Neural crest cell (in vitro differentiated cells): Measurements from ENCODE around the gene MAST4. TPM values are rescaled to one million over a fixed set of nuclear protein-coding genes. Genes with fewer than 3 reads are reported as not detected.

Experiments
- DNase-seq: peaks from one replicate; pipeline ENCODE4 v3.0.0; 2021; ENCODE audit warnings: low read depth, mixed read lengths, low spot score
- H3K27ac Mint-ChIP-seq: one replicate; pipeline ENCODE4 v1.8.0; 2021; ENCODE audit warnings: mild to moderate bottlenecking, mixed read lengths; ENCODE audit not compliant: unreplicated experiment
- H3K27me3 Mint-ChIP-seq: 2 replicates; pipeline ENCODE4 v1.8.0; 2021; ENCODE audit warnings: low read depth, mild to moderate bottlenecking, mixed read lengths
- H3K36me3 Mint-ChIP-seq: 2 replicates; pipeline ENCODE4 v1.8.0; 2021; ENCODE audit warnings: low read depth, mild to moderate bottlenecking, mixed read lengths
- H3K4me1 Mint-ChIP-seq: 2 replicates; pipeline ENCODE4 v1.8.0; 2021; ENCODE audit warnings: mixed read lengths
- H3K4me3 Mint-ChIP-seq: one replicate; pipeline ENCODE4 v1.8.0; 2021; ENCODE audit warnings: mild to moderate bottlenecking, mixed read lengths
- H3K9me3 Mint-ChIP-seq: 2 replicates; pipeline ENCODE4 v1.8.0; 2021; ENCODE audit warnings: mixed read lengths
- CTCF ChIP-seq: fragments of 200-600 bp; sonication (generic); conservative IDR thresholded peaks from 2 replicates; pipeline ENCODE4 v1.5.0; 2021; ENCODE audit warnings: antibody characterized with exemption, mild to moderate bottlenecking
- total RNA-seq: library from RNA; stranded (reverse); gene quantifications from 2 replicates; pipeline ENCODE4 v1.2.1, GENCODE V29; 2021

MAST4 gene
- total RNA-seq, 1 donor from 2014 or later, result 7.3 TPM

- no peak overlapping the region for H3K27ac Mint-ChIP-seq
- H3K4me1 Mint-ChIP-seq, result peaks cover 13% of the 10 kb centered on the region
- no peaks in the 10 kb centered on the region for H3K27me3 Mint-ChIP-seq
- no peak for DNase-seq
- H3K36me3 Mint-ChIP-seq, result no peaks in the 10 kb centered on the region
- peaks cover 6% of the 10 kb centered on the region for H3K9me3 Mint-ChIP-seq
- TF ChIP-seq CTCF, result peak; percentile 22
- H3K4me3 Mint-ChIP-seq, result no peak overlapping the region
These were observed 146.1 kb downstream of the MAST4 start for GRCh38 chr5:66742083-66742895.

- H3K27ac Mint-ChIP-seq, result no peak overlapping the region
- no peak overlapping the region for H3K4me3 Mint-ChIP-seq
- H3K36me3 Mint-ChIP-seq, result no peaks in the 10 kb centered on the region
- no peak for DNase-seq
- H3K4me1 Mint-ChIP-seq, result peaks cover 13% of the 10 kb centered on the region
- H3K9me3 Mint-ChIP-seq, result peaks cover 6% of the 10 kb centered on the region
- no peak for TF ChIP-seq CTCF
- H3K27me3 Mint-ChIP-seq, result no peaks in the 10 kb centered on the region
These were observed 146.7 kb downstream of the MAST4 start for GRCh38 chr5:66742896-66743247.

- Mint-ChIP-seq H3K27me3 (no peaks in the 10 kb centered on the region), H3K4me3 (no peak overlapping the region), H3K27ac (no peak overlapping the region), H3K4me1 (peaks cover 13% of the 10 kb centered on the region), H3K9me3 (peaks cover 6% of the 10 kb centered on the region), H3K36me3 (no peaks in the 10 kb centered on the region)
- TF ChIP-seq CTCF, result no peak
- no peak for DNase-seq
These were observed 147.2 kb downstream of the MAST4 start for GRCh38 chr5:66743344-66743743.

GRCh38 chr5:66744040-66744439 is 147.8 kb downstream of the MAST4 start:
- Mint-ChIP-seq H3K4me1 (peaks cover 11% of the 10 kb centered on the region), H3K4me3 (no peak overlapping the region), H3K9me3 (peaks cover 6% of the 10 kb centered on the region), H3K27ac (peak overlapping the region; percentile 13), H3K27me3 (no peaks in the 10 kb centered on the region), H3K36me3 (no peaks in the 10 kb centered on the region)
- no peak for TF ChIP-seq CTCF
- DNase-seq, result no peak

GRCh38 chr5:66745297-66745696 is 149.1 kb downstream of the MAST4 start:
- Mint-ChIP-seq H3K9me3 (peaks cover 10% of the 10 kb centered on the region), H3K4me1 (no peaks in the 10 kb centered on the region), H3K4me3 (no peak overlapping the region), H3K27ac (no peak overlapping the region), H3K36me3 (peaks cover 2% of the 10 kb centered on the region), H3K27me3 (no peaks in the 10 kb centered on the region)
- TF ChIP-seq CTCF, result no peak
- no peak for DNase-seq
